Neural progenitor cell (in vitro differentiated cells): ENCODE results near the gene GORASP1. TPM values are rescaled to one million over a fixed set of nuclear protein-coding genes. Genes with fewer than 3 reads are reported as not detected.

Experiments used
- DNase-seq: peaks from one replicate; pipeline ENCODE4 v3.0.0-alpha.2; 2016; ENCODE audit warnings: low spot score
- H2AFZ ChIP-seq: fragments of 200-600 bp; sonication (generic); replicated peaks from 2 replicates; pipeline ENCODE4 v1.6.1; 2016; ENCODE audit warnings: antibody characterized with exemption
- H3F3A ChIP-seq: fragments of 200-600 bp; sonication (generic); 2 replicates; pipeline ENCODE4 v1.6.1; 2016; ENCODE audit warnings: antibody characterized with exemption, low read depth
- H3K27ac ChIP-seq: fragments of 200-600 bp; sonication (generic); 2 replicates; pipeline ENCODE4 v1.5.1; 2016; ENCODE audit warnings: mild to moderate bottlenecking
- H3K27me3 ChIP-seq: fragments of 200-600 bp; sonication (generic); 2 replicates; pipeline ENCODE4 v1.6.1; 2016; ENCODE audit warnings: mild to moderate bottlenecking, moderate library complexity
- H3K36me3 ChIP-seq: fragments of 200-600 bp; sonication (generic); 2 replicates; pipeline ENCODE4 v1.5.1; 2016
- H3K4me1 ChIP-seq: fragments of 200-600 bp; sonication (generic); 2 replicates; pipeline ENCODE4 v1.6.1; 2016; ENCODE audit warnings: mixed run types
- H3K4me2 ChIP-seq: fragments of 200-600 bp; sonication (generic); 2 replicates; pipeline ENCODE4 v1.6.1; 2016
- H3K4me3 ChIP-seq: fragments of 200-600 bp; sonication (generic); 2 replicates; pipeline ENCODE4 v1.5.1; 2016
- H3K79me2 ChIP-seq: fragments of 200-600 bp; sonication (generic); 2 replicates; pipeline ENCODE4 v1.6.1; 2016; ENCODE audit warnings: low read depth
- H3K9ac ChIP-seq: fragments of 200-600 bp; sonication (generic); 2 replicates; pipeline ENCODE4 v1.6.1; 2016
- H3K9me3 ChIP-seq: fragments of 200-600 bp; sonication (generic); 2 replicates; pipeline ENCODE4 v1.5.1; 2016; ENCODE audit warnings: low read depth
- H4K20me1 ChIP-seq: fragments of 200-600 bp; sonication (generic); 2 replicates; pipeline ENCODE4 v1.6.1; 2016; ENCODE audit warnings: low read depth
- H3K27ac Mint-ChIP-seq: 3 replicates; pipeline ENCODE4 v1.8.0; 2021; ENCODE audit warnings: mixed read lengths
- H3K27me3 Mint-ChIP-seq: 2 replicates; pipeline ENCODE4 v1.8.0; 2022; ENCODE audit warnings: low read depth, mild to moderate bottlenecking, inconsistent platforms, moderate library complexity, mixed read lengths; ENCODE audit not compliant: insufficient read depth
- H3K36me3 Mint-ChIP-seq: 3 replicates; pipeline ENCODE4 v1.8.0; 2021; ENCODE audit warnings: mixed read lengths
- H3K4me1 Mint-ChIP-seq: 3 replicates; pipeline ENCODE4 v1.8.0; 2021; ENCODE audit warnings: mixed read lengths
- H3K4me3 Mint-ChIP-seq: 3 replicates; pipeline ENCODE4 v1.8.0; 2021; ENCODE audit warnings: mild to moderate bottlenecking, moderate library complexity, mixed read lengths
- H3K9me3 Mint-ChIP-seq: 3 replicates; pipeline ENCODE4 v1.8.0; 2020; ENCODE audit warnings: mixed read lengths
- EZH2 ChIP-seq: fragments of 200-600 bp; sonication (generic); IDR thresholded peaks from 2 replicates; pipeline ENCODE4 v1.6.1; 2017; ENCODE audit warnings: antibody characterized with exemption, mild to moderate bottlenecking, moderate library complexity
- EZH2phosphoT487 ChIP-seq: fragments of 200-600 bp; sonication (generic); IDR thresholded peaks from 2 replicates; pipeline ENCODE4 v1.6.1; 2017; ENCODE audit warnings: antibody characterized with exemption
- total RNA-seq: library from RNA; depleted of rRNA; stranded (reverse); fragments of >200 nt; gene quantifications from 2 replicates; pipeline ENCODE4 v1.2.3, GENCODE V29; 2015; ENCODE audit warnings: low replicate concordance
- TF ChIP-seq, protein P1 (sequence below): fragments of 200-600 bp; sonication (generic); IDR thresholded peaks from 2 replicates; pipeline ENCODE4 v1.5.1; 2017; ENCODE audit warnings: antibody characterized with exemption, mild to moderate bottlenecking

GORASP1 gene
- total RNA-seq, 1 donor from 2014 or later, result 18.0 TPM

GRCh38 chr3:39132096-39133092, 25.0 kb upstream of the GORASP1 start:
- Histone ChIP-seq H3K27ac (no peak overlapping the region), H3K4me1 (no peaks in the 10 kb centered on the region), H2AFZ (no peak overlapping the region), H3K9me3 (no peaks in the 10 kb centered on the region), H4K20me1 (no peaks in the 10 kb centered on the region), H3K36me3 (no peaks in the 10 kb centered on the region), H3K79me2 (no peaks in the 10 kb centered on the region), H3K4me3 (no peak overlapping the region), H3K27me3 (no peaks in the 10 kb centered on the region), H3K4me2 (no peak overlapping the region), H3K9ac (no peak overlapping the region), H3F3A (no peaks in the 10 kb centered on the region)
- peaks cover 4% of the 10 kb centered on the region for H3K27me3 Mint-ChIP-seq
- H3K27ac Mint-ChIP-seq, result no peak overlapping the region
- TF ChIP-seq, protein P1, sequence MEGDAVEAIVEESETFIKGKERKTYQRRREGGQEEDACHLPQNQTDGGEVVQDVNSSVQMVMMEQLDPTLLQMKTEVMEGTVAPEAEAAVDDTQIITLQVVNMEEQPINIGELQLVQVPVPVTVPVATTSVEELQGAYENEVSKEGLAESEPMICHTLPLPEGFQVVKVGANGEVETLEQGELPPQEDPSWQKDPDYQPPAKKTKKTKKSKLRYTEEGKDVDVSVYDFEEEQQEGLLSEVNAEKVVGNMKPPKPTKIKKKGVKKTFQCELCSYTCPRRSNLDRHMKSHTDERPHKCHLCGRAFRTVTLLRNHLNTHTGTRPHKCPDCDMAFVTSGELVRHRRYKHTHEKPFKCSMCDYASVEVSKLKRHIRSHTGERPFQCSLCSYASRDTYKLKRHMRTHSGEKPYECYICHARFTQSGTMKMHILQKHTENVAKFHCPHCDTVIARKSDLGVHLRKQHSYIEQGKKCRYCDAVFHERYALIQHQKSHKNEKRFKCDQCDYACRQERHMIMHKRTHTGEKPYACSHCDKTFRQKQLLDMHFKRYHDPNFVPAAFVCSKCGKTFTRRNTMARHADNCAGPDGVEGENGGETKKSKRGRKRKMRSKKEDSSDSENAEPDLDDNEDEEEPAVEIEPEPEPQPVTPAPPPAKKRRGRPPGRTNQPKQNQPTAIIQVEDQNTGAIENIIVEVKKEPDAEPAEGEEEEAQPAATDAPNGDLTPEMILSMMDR, result no peak
- TF ChIP-seq EZH2phosphoT487 (no peak), EZH2 (no peak)
- peaks cover 10% of the 10 kb centered on the region for H3K4me1 Mint-ChIP-seq
- no peaks in the 10 kb centered on the region for H3K9me3 Mint-ChIP-seq
- peaks cover 5% of the 10 kb centered on the region for H3K36me3 Mint-ChIP-seq
- DNase-seq, result no peak
- no peak overlapping the region for H3K4me3 Mint-ChIP-seq

- Mint-ChIP-seq H3K4me3 (peak overlapping the region; percentile 10), H3K27ac (peak overlapping the region; percentile 60), H3K9me3 (no peaks in the 10 kb centered on the region), H3K36me3 (peaks cover 4% of the 10 kb centered on the region), H3K27me3 (peaks cover 4% of the 10 kb centered on the region), H3K4me1 (peaks cover 16% of the 10 kb centered on the region)
- H3K4me3 ChIP-seq, result no peak overlapping the region
- H3K4me1 ChIP-seq, result no peaks in the 10 kb centered on the region
- no peaks in the 10 kb centered on the region for H3K27me3 ChIP-seq
- DNase-seq, result no peak
- no peak overlapping the region for H3K27ac ChIP-seq
- no peak overlapping the region for H2AFZ ChIP-seq
- no peaks in the 10 kb centered on the region for H4K20me1 ChIP-seq
- no peak overlapping the region for H3K9ac ChIP-seq
- H3K9me3 ChIP-seq, result no peaks in the 10 kb centered on the region
- no peaks in the 10 kb centered on the region for H3F3A ChIP-seq
- H3K36me3 ChIP-seq, result no peaks in the 10 kb centered on the region
- TF ChIP-seq, protein P1, result no peak
- TF ChIP-seq EZH2 (no peak), EZH2phosphoT487 (no peak)
- no peaks in the 10 kb centered on the region for H3K79me2 ChIP-seq
- H3K4me2 ChIP-seq, result no peak overlapping the region
Measured at GRCh38 chr3:39130693-39131265, 23.4 kb upstream of the GORASP1 start.

DNA sequence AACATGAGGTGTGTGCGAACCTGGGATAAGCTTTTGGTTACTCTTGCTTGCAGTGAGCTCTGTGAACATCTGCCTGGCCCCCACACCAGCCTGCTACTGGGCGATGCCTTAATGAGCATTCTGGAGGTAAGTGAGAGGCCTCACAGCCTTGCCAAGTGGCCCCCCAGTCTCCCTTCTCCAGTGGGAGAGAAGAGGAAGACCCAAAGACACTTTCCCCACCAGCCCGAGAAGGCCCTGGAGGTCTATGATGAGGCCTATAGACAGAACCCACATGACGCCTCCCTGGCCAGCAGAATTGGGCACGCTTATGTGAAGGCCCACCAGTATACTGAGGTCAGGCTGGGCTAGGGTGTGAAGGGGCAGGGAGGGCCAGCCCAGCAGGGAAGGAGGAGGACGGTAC, 22.6 kb upstream of the GORASP1 start:
- H3F3A ChIP-seq, result no peaks in the 10 kb centered on the region
- Mint-ChIP-seq H3K4me3 (no peak overlapping the region), H3K27ac (no peak overlapping the region), H3K9me3 (no peaks in the 10 kb centered on the region), H3K27me3 (peaks cover 2% of the 10 kb centered on the region), H3K4me1 (peaks cover 16% of the 10 kb centered on the region), H3K36me3 (peaks cover 4% of the 10 kb centered on the region)
- no peaks in the 10 kb centered on the region for H3K9me3 ChIP-seq
- H3K27me3 ChIP-seq, result no peaks in the 10 kb centered on the region
- H3K9ac ChIP-seq, result no peak overlapping the region
- no peaks in the 10 kb centered on the region for H3K4me1 ChIP-seq
- H3K4me2 ChIP-seq, result no peak overlapping the region
- TF ChIP-seq EZH2, result no peak
- no peak for TF ChIP-seq EZH2phosphoT487
- TF ChIP-seq, protein P1, result no peak
- H2AFZ ChIP-seq, result no peak overlapping the region
- H4K20me1 ChIP-seq, result no peaks in the 10 kb centered on the region
- H3K27ac ChIP-seq, result no peak overlapping the region
- DNase-seq, result no peak
- no peak overlapping the region for H3K4me3 ChIP-seq
- H3K79me2 ChIP-seq, result no peaks in the 10 kb centered on the region
- H3K36me3 ChIP-seq, result no peaks in the 10 kb centered on the region
